ENCODE data around the gene NOL9. TPM values are rescaled to one million over a fixed set of nuclear protein-coding genes. Genes with fewer than 3 reads are reported as not detected.

Gene NOL9
- total RNA-seq, 1 donor from 2014 or later: 16.7 TPM

DNA sequence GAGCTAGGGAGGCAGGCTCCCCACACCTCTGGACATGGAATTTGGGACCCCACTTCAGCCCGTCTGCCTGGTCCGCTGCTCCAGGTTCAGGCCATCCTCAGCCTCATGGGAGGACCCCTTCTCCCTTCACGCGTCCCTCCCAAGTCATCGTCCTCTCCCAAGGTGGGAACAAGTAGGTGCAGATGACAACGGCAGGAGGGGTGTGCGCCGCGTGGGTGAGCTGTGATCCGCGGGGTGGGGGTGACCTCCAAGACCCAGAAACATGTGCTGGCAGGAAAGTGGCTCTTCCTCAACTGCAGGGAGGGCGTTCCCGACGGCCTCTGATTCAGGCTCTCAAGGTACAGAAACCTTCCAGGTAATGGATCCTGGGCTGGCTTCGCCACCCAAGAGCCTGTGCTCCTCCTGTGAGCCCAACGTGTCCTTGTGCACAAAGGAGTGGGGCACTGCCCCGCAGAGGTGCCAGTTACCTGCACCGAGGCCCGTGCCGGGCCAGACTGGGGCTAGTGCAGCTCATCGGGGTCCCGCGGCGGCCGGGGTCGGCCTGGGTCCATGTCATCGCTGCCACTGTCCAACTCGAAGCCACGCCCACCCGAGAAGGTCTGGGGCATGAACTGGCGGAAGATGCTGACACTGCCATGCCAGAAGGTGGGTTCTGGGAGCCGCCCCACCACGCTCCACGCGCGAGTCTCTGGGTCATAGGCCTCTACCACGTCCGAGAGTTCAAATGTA lies 38.7 kb upstream of the NOL9 start:
- Histone ChIP-seq H3K27me3 (no peaks in the 10 kb centered on the region), H3K36me3 (peaks cover 0 to 96% of the 10 kb centered on the region in 2 donors), H3K4me3 (no peak overlapping the region), H3K27ac (no peak overlapping the region), H3K9me3 (no peaks in the 10 kb centered on the region), H3K4me1 (peaks cover 79% of the 10 kb centered on the region)
- no peak for DNase-seq (ENCODE audit: extremely low spot score in 2 of 2)
- intact Hi-C loops (cut with DNase I): no loop called here
- TF ChIP-seq POLR2A (IDR thresholded peaks at IDR 0.05): no peak

DNA sequence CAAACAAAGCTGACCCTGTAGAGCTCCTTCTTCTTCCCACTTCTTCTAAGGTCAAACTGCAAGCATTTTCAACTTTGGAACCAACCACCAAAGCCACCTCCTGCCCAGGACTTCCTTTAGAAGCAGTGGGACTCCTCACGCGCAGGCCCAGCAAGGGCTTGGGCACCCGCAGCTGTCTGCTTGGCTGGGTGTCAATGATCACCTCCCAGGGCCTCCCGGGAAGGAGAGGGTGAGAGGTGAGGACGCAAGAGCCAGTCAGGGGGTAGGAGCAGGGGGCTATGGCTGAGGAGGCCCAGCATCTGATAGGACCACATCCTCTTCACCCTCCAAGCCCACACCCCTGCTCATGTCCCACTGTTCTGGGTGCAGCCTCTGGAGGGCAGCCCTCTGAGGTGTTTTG lies 38.1 kb upstream of the NOL9 start:
- H3K4me1 ChIP-seq: peaks cover 77% of the 10 kb centered on the region
- no peaks in the 10 kb centered on the region for H3K27me3 ChIP-seq
- no peak overlapping the region for H3K4me3 ChIP-seq
- H3K27ac ChIP-seq: no peak overlapping the region
- no peaks in the 10 kb centered on the region for H3K9me3 ChIP-seq
- intact Hi-C loops (cut with DNase I): no loop called here
- TF ChIP-seq, protein P1, sequence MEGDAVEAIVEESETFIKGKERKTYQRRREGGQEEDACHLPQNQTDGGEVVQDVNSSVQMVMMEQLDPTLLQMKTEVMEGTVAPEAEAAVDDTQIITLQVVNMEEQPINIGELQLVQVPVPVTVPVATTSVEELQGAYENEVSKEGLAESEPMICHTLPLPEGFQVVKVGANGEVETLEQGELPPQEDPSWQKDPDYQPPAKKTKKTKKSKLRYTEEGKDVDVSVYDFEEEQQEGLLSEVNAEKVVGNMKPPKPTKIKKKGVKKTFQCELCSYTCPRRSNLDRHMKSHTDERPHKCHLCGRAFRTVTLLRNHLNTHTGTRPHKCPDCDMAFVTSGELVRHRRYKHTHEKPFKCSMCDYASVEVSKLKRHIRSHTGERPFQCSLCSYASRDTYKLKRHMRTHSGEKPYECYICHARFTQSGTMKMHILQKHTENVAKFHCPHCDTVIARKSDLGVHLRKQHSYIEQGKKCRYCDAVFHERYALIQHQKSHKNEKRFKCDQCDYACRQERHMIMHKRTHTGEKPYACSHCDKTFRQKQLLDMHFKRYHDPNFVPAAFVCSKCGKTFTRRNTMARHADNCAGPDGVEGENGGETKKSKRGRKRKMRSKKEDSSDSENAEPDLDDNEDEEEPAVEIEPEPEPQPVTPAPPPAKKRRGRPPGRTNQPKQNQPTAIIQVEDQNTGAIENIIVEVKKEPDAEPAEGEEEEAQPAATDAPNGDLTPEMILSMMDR (IDR thresholded peaks at IDR 0.05): no peak
- no peak for TF ChIP-seq POLR2A (IDR thresholded peaks at IDR 0.05)
- TF ChIP-seq POLR2AphosphoS5 (IDR thresholded peaks at IDR 0.05; ENCODE audit: insufficient read depth in 1 of 2, low read depth in 1 of 2): no peak
- DNase-seq (ENCODE audit: extremely low spot score in 2 of 2): no peak
- H3K36me3 ChIP-seq: peaks cover 0 to 91% of the 10 kb centered on the region in 2 donors

DNA sequence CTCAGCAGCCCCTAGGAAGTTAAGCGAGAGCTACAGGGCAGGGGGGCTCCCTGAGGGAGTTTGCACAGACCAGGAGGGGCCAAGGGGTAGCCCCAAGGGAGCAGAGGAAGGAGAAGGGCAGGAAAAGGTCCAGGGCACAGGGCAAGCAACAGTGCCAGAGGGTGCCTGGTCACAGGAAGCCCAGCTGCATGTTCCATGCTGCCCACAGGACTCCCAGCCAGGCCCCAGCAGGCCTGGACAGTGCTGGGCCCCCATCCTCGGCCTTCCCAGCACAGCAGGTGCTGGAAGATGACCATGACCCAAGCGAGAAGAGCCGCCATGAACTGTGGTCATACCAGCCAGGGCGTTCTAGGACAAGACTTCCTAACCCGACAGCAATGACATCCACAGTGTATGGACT lies 37.3 kb upstream of the NOL9 start:
- Histone ChIP-seq H3K27ac (no peak overlapping the region), H3K27me3 (no peaks in the 10 kb centered on the region), H3K9me3 (no peaks in the 10 kb centered on the region), H3K4me1 (peaks cover 77% of the 10 kb centered on the region), H3K4me3 (no peak overlapping the region), H3K36me3 (peaks cover 0 to 83% of the 10 kb centered on the region in 2 donors)
- intact Hi-C loops (cut with DNase I): no loop called here
- TF ChIP-seq, protein P1 (IDR thresholded peaks at IDR 0.05): no peak
- TF ChIP-seq POLR2A (IDR thresholded peaks at IDR 0.05): no peak
- TF ChIP-seq POLR2AphosphoS5 (IDR thresholded peaks at IDR 0.05; ENCODE audit: insufficient read depth in 1 of 2, low read depth in 1 of 2): no peak
- no peak for DNase-seq (ENCODE audit: extremely low spot score in 2 of 2)

DNA sequence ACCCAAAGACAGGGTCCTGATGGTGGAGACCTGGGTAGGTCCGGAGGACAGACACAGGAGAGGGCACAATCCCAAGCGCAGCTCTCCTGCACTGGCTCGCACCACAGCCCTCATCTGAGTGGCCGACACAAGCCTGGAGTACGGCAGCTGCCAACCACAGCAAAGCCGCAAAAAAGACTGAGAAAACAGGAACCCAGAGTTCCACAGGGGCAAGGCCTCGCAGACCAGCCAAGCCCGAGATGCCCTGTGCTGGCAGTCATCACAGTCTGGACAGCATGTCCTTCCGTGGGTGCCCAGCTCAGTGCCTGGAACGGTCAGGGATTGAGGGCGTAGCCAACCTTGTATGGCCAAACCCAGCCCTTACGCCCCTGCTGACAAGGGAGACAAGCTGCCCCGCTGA lies 36.9 kb upstream of the NOL9 start:
- peaks cover 75% of the 10 kb centered on the region for H3K4me1 ChIP-seq
- no peak overlapping the region for H3K27ac ChIP-seq
- no peak overlapping the region for H3K4me3 ChIP-seq
- intact Hi-C loops (cut with DNase I): no loop called here
- no peak for DNase-seq (ENCODE audit: extremely low spot score in 2 of 2)
- H3K27me3 ChIP-seq: no peaks in the 10 kb centered on the region
- H3K9me3 ChIP-seq: no peaks in the 10 kb centered on the region
- TF ChIP-seq POLR2A (IDR thresholded peaks at IDR 0.05) (no peak), POLR2AphosphoS5 (IDR thresholded peaks at IDR 0.05; ENCODE audit: insufficient read depth in 1 of 2, low read depth in 1 of 2) (no peak)
- TF ChIP-seq, protein P1 (IDR thresholded peaks at IDR 0.05): no peak
- peaks cover 0 to 79% of the 10 kb centered on the region in 2 donors for H3K36me3 ChIP-seq

DNA sequence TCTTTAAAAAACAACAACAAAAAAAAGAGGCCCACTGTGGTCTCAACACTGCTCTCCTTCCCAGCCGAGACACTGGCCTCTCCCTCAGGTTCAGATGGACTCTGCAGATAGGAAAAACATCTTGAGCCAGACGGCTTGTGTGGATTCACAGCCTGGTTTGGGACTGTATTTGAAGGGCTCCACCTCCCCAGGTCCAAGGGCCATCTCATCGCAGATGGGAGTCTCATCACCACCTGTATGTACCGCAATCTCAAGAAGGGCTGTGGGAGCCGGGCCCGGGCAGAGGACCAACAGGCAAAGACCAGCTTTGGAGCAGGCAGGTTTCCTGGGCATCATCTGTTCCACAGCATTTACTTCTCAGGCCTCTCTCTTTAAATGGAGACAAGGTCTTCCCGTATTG lies 35.7 kb upstream of the NOL9 start:
- intact Hi-C loops (cut with DNase I): no loop called here
- H3K36me3 ChIP-seq: peaks cover 0 to 68% of the 10 kb centered on the region in 2 donors
- H3K4me3 ChIP-seq: no peak overlapping the region
- H3K9me3 ChIP-seq: no peaks in the 10 kb centered on the region
- no peak overlapping the region for H3K27ac ChIP-seq
- no peak for DNase-seq (ENCODE audit: extremely low spot score in 2 of 2)
- TF ChIP-seq POLR2AphosphoS5 (IDR thresholded peaks at IDR 0.05; ENCODE audit: insufficient read depth in 1 of 2, low read depth in 1 of 2) (no peak), POLR2A (IDR thresholded peaks at IDR 0.05) (no peak)
- H3K27me3 ChIP-seq: no peaks in the 10 kb centered on the region
- peaks cover 67% of the 10 kb centered on the region for H3K4me1 ChIP-seq

DNA sequence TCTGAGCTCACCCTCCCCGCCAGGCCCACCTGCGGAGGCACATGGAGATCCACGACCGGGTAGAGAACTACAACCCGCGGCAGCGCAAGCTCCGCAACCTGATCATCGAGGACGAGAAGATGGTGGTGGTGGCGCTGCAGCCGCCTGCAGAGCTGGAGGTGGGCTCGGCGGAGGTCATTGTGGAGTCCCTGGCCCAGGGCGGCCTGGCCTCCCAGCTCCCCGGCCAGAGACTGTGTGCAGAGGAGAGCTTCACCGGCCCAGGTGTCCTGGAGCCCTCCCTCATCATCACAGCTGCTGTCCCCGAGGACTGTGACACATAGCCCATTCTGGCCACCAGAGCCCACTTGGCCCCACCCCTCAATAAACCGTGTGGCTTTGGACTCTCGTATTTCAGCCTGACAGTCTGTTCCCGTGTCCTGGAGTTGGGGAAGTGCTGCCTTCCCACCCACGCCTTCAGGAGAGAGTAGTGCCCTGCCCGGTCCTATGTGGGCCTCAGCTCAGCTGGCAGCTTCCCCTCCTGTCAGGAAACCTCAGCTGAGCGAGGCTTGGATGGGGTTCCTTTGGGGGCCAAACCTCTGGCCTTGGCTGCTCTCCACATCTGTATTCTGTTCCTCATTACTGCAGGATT lies 34.7 kb upstream of the NOL9 start:
- H3K36me3 ChIP-seq: peaks cover 0 to 58% of the 10 kb centered on the region in 2 donors
- peaks cover 68% of the 10 kb centered on the region for H3K4me1 ChIP-seq
- no peaks in the 10 kb centered on the region for H3K27me3 ChIP-seq
- DNase-seq (ENCODE audit: extremely low spot score in 2 of 2): no peak
- no peak overlapping the region for H3K4me3 ChIP-seq
- H3K9me3 ChIP-seq: no peaks in the 10 kb centered on the region
- no peak overlapping the region for H3K27ac ChIP-seq
- intact Hi-C loops (cut with DNase I): no loop called here
- TF ChIP-seq POLR2A (IDR thresholded peaks at IDR 0.05): no peak
- TF ChIP-seq POLR2AphosphoS5 (IDR thresholded peaks at IDR 0.05; ENCODE audit: insufficient read depth in 1 of 2, low read depth in 1 of 2): no peak
- TF ChIP-seq, protein P1 (IDR thresholded peaks at IDR 0.05): no peak

All from vagina (tissue), 2 donors.